Stimulated activated CD8-positive, alpha-beta memory T cell treated with anti-CD3 and anti-CD28 coated beads, Interleukin-12 subunit alpha, Interleukin-12 subunit beta, amount 100 ng/mL, for 4 hours (primary cell): ENCODE data around the gene MET.

Source experiments
- DNase-seq: peaks from one replicate; pipeline ENCODE4 v3.0.0-alpha.2; 2020; ENCODE audit warnings: low read depth

MET gene

GRCh38 chr7:116784647-116785046 lies 112.7 kb downstream of the MET start:
- DNase-seq = no peak

DNA sequence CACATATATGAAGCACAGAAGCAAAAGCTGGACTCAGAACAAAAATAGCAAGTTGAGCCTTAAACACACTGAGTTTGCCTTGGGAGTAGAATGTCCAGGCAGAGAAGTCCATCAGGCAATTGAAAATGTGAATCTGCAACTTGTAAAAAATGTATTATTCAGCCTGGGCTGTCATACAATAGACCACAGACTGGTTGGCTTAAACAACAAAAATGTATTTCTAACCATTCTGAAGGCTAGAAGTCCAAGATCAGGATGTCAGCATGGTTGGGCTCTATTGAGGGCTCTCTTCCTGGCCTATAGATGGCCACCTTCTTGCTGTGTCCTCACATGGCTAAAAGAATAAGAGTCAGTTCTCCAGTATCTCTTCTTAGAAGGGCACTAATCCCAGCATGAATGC lies 113.8 kb downstream of the MET start:
- DNase-seq = no peak

GRCh38 chr7:116786791-116787443 lies 114.9 kb downstream of the MET start:
- no peak for DNase-seq

DNA sequence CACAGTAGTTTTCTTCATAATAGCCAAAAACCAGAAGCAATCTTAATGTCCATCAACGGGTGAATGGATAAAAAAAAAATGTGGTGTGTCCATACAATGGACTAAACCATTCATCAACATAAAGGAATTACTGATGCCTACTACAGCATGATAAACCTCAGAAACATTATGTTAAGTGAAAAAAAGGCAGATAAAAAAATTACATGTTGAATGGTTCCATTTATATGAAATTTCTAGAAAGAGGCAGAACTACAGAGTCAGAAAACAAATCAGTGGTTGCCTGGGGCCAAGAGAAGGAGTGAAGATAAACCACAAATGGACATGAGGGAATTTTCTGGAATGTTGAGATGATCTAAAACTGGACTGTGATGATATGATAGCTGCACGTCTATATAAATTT lies 115.9 kb downstream of the MET start:
- no peak for DNase-seq

GRCh38 chr7:116788572-116789197 lies 116.7 kb downstream of the MET start:
- DNase-seq = no peak

DNA sequence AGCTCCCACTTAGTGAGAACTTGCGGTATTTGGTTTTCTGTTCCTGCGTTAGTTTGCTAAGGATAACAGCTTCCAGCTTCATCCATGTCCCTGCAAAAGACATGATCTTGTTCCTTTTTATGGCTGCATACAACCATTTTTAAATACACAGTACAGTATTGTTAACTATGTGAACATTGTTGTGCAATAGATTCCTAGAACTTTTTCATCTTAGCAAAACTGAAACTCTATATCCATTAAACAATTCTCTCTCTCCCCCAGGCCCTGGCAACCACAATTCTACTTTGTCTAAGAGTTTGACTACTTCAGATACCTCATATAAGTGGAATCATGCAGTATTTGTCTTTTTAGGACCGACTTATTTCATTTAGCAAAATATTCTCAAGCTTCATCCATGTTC lies 118.0 kb downstream of the MET start:
- no peak for DNase-seq

DNA sequence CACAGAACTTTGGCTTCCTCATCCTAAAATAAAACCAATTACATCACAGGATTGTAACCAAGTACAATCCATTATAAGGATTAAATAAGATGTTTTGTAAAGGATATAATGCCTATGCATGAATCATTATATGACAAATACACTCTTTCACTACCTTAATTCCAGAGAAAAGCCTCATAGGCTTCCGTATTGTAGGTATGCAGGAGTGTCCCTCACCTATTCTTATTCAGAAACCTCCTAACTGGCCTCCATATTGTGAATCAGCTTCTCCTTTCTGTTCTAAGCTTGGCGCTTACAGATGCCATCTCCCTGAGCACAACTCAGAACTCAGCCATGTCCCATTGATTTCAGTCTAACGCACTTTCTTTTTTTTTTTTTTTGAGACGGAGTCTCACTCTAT lies 120.8 kb downstream of the MET start:
- DNase-seq = no peak

DNA sequence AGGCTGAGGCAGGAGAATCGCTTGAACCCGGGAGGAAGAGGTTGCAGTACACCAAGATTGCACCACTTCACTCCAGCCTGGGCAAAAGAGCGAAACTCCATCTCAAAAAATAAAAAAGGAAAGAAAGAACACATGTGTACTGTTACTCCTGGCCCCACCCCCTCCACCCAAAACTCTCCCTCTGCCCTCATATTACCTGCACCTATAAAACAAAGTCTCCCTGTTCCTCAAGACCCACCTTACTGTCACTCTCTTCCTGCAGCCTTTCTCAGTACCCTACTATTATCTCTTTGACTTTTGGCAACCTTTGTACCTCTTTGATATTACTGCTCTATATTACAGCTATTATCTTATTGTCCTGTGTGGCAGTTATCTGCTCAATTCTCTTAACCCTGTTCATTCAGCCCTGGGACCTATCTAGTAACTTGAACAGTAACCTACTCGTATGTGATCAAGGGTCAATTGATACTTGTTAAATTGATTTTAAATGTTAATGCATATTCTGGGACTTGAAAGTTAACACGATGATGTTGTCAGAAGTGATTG lies 121.9 kb downstream of the MET start:
- DNase-seq = no peak

DNA sequence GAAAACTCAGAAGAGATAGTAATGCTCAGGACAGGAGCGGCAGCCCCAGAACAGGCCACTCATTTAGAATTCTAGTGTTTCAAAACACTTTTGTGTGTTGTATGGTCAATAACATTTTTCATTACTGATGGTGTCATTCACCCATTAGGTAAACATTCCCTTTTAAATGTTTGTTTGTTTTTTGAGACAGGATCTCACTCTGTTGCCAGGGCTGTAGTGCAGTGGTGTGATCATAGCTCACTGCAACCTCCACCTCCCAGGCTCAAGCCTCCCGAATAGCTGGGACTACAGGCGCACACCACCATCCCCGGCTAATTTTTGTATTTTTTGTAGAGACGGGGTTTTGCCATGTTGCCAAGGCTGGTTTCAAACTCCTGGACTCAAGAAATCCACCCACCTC lies 124.5 kb downstream of the MET start:
- DNase-seq = no peak

DNA sequence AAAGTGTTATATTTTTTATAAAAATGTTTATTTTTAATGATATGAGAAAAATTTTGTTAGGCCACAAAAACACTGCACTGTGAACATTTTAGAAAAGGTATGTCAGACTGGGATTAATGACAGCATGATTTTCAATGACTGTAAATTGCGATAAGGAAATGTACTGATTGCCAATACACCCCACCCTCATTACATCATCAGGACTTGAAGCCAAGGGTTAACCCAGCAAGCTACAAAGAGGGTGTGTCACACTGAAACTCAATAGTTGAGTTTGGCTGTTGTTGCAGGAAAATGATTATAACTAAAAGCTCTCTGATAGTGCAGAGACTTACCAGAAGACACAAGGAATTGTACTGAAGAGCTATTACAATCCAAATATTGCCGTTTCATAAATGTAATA lies 125.6 kb downstream of the MET start:
- DNase-seq = no peak

- DNase-seq = no peak
These were observed 126.2 kb downstream of the MET start for GRCh38 chr7:116798232-116798631.

GRCh38 chr7:116799916-116800315 lies 127.9 kb downstream of the MET start:
- DNase-seq = no peak

GRCh38 chr7:116800594-116800993 lies 128.6 kb downstream of the MET start:
- no peak for DNase-seq

- no peak for DNase-seq
These were observed 129.2 kb downstream of the MET start for GRCh38 chr7:116801092-116801710.

- no peak for DNase-seq
These were observed 130.2 kb downstream of the MET start for GRCh38 chr7:116802144-116802745.

DNA sequence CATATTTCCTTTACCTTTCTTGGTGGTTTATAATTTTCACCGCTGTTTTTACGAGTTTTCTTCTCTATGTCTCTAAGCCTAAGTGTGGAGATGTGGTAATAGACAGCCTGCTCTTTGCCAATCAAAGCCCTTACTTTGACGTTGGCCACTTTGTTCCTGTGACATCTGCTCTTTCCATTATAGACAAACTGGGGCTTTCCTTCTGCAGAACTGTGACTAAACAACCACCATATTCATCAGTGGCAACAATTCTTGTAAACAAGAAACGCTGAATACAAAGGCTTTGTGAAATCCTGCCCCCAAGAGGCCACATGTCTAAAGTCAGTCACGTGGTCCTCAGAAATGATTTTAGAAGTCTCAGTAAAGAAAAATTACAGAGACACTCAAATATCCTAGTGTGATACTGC lies 130.8 kb downstream of the MET start:
- no peak for DNase-seq

DNA sequence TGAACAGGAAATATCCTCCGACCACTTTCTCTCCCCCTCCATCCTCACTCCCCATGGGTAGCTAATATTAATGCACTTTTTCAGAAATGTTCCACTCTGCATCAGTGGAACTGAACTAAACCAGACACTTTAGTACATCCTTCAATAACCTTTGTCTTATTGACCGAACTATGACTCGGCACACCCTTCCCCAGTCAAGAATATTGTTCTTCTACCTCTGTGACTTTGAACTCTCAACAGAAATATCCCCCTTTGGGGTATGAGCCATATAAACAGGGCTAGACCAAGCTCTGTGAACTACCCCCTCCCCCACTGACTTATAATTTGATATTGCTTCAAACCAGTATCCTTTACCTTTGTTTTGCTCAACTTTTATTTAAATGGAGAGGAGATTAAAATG lies 132.5 kb downstream of the MET start:
- no peak for DNase-seq

- no peak for DNase-seq
These were observed 133.1 kb downstream of the MET start for GRCh38 chr7:116805100-116805544.

- DNase-seq = no peak
These were observed 134.3 kb downstream of the MET start for GRCh38 chr7:116806046-116806944.

DNA sequence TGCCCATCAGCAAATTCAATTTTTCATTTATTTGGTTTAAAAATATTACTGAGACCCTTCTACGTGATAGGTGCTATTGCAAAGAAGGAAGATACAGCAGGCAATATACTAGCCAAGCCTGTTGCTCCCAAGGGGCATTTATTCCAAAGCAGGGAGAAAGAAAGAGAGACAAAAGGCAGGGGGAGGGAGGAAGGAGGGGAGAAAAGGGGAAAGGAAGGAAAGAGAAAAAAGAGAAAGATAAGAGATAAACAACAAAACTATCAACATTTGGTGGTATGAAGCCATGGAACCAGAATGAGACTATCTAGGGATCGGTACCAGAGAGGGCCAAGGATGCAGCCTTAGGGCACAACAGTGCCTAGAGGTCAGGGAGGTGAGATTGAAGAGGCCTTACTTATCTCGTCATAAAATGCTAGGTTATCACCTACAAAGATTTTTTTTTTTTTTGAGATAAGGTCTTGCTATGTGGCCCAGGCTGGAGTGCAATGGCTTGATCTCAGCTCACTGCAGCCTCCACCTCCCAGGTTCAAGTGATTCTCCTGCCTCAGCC lies 135.1 kb downstream of the MET start:
- no peak for DNase-seq

DNA sequence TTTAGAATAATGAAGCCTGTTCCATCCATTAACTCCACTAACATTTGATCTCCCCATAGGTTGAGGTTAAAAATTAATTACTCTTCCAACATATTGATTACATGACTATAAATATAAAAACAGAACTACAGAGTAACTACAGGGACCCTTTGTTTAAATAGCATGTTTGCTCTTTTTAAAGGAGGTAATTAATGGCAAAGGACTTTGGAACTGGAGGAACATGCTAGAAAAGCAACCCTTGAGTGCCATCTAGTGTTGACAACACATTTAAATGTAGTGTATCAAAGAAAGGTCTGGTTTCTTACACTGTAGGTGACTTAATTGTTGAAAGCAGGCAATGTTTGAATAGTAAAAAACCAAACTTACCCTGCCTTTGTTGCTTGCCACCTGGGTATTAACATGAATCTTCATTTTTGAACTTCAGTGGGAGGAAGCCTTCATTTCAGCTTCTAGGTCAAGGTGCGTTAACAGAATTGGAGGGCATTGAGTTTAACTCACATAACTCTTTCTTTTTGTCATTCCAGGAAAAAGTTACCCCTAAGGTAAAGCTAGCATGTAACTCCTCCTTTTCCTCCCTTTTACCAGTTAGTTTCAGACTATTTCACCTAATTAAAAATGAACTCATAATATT lies 137.8 kb downstream of the MET start:
- no peak for DNase-seq
